ENCODE results near the gene TNPO1.

- TF ChIP-seq CTCF (IDR thresholded peaks at IDR 0.05): no peak
- TF ChIP-seq POLR2A (IDR thresholded peaks at IDR 0.05): no peak
- no peak for TF ChIP-seq POLR2AphosphoS5 (IDR thresholded peaks at IDR 0.05)
- no peak for TF ChIP-seq EP300 (IDR thresholded peaks at IDR 0.05)
Measured at GRCh38 chr5:72829707-72830106, 13.2 kb downstream of the TNPO1 start.
